Neural progenitor cell (in vitro differentiated cells): ENCODE data around the gene CFAP299. TPM values are rescaled to one million over a fixed set of nuclear protein-coding genes. Genes with fewer than 3 reads are reported as not detected.

ENCODE experiments used
- DNase-seq: peaks from one replicate; pipeline ENCODE4 v3.0.0-alpha.2; 2016; ENCODE audit warnings: low spot score
- H2AFZ ChIP-seq: fragments of 200-600 bp; sonication (generic); replicated peaks from 2 replicates; pipeline ENCODE4 v1.6.1; 2016; ENCODE audit warnings: antibody characterized with exemption
- H3F3A ChIP-seq: fragments of 200-600 bp; sonication (generic); 2 replicates; pipeline ENCODE4 v1.6.1; 2016; ENCODE audit warnings: antibody characterized with exemption, low read depth
- H3K27ac ChIP-seq: fragments of 200-600 bp; sonication (generic); 2 replicates; pipeline ENCODE4 v1.5.1; 2016; ENCODE audit warnings: mild to moderate bottlenecking
- H3K27me3 ChIP-seq: fragments of 200-600 bp; sonication (generic); 2 replicates; pipeline ENCODE4 v1.6.1; 2016; ENCODE audit warnings: mild to moderate bottlenecking, moderate library complexity
- H3K36me3 ChIP-seq: fragments of 200-600 bp; sonication (generic); 2 replicates; pipeline ENCODE4 v1.5.1; 2016
- H3K4me1 ChIP-seq: fragments of 200-600 bp; sonication (generic); 2 replicates; pipeline ENCODE4 v1.6.1; 2016; ENCODE audit warnings: mixed run types
- H3K4me2 ChIP-seq: fragments of 200-600 bp; sonication (generic); 2 replicates; pipeline ENCODE4 v1.6.1; 2016
- H3K4me3 ChIP-seq: fragments of 200-600 bp; sonication (generic); 2 replicates; pipeline ENCODE4 v1.5.1; 2016
- H3K79me2 ChIP-seq: fragments of 200-600 bp; sonication (generic); 2 replicates; pipeline ENCODE4 v1.6.1; 2016; ENCODE audit warnings: low read depth
- H3K9ac ChIP-seq: fragments of 200-600 bp; sonication (generic); 2 replicates; pipeline ENCODE4 v1.6.1; 2016
- H3K9me3 ChIP-seq: fragments of 200-600 bp; sonication (generic); 2 replicates; pipeline ENCODE4 v1.5.1; 2016; ENCODE audit warnings: low read depth
- H4K20me1 ChIP-seq: fragments of 200-600 bp; sonication (generic); 2 replicates; pipeline ENCODE4 v1.6.1; 2016; ENCODE audit warnings: low read depth
- H3K27ac Mint-ChIP-seq: 3 replicates; pipeline ENCODE4 v1.8.0; 2021; ENCODE audit warnings: mixed read lengths
- H3K27me3 Mint-ChIP-seq: 2 replicates; pipeline ENCODE4 v1.8.0; 2022; ENCODE audit warnings: low read depth, mild to moderate bottlenecking, inconsistent platforms, moderate library complexity, mixed read lengths; ENCODE audit not compliant: insufficient read depth
- H3K36me3 Mint-ChIP-seq: 3 replicates; pipeline ENCODE4 v1.8.0; 2021; ENCODE audit warnings: mixed read lengths
- H3K4me1 Mint-ChIP-seq: 3 replicates; pipeline ENCODE4 v1.8.0; 2021; ENCODE audit warnings: mixed read lengths
- H3K4me3 Mint-ChIP-seq: 3 replicates; pipeline ENCODE4 v1.8.0; 2021; ENCODE audit warnings: mild to moderate bottlenecking, moderate library complexity, mixed read lengths
- H3K9me3 Mint-ChIP-seq: 3 replicates; pipeline ENCODE4 v1.8.0; 2020; ENCODE audit warnings: mixed read lengths
- CTCF ChIP-seq: fragments of 200-600 bp; sonication (generic); IDR thresholded peaks from 2 replicates; pipeline ENCODE4 v1.5.1; 2017; ENCODE audit warnings: antibody characterized with exemption, mild to moderate bottlenecking
- EZH2 ChIP-seq: fragments of 200-600 bp; sonication (generic); IDR thresholded peaks from 2 replicates; pipeline ENCODE4 v1.6.1; 2017; ENCODE audit warnings: antibody characterized with exemption, mild to moderate bottlenecking, moderate library complexity
- EZH2phosphoT487 ChIP-seq: fragments of 200-600 bp; sonication (generic); IDR thresholded peaks from 2 replicates; pipeline ENCODE4 v1.6.1; 2017; ENCODE audit warnings: antibody characterized with exemption
- total RNA-seq: library from RNA; depleted of rRNA; stranded (reverse); fragments of >200 nt; gene quantifications from 2 replicates; pipeline ENCODE4 v1.2.3, GENCODE V29; 2015; ENCODE audit warnings: low replicate concordance

CFAP299 gene
- total RNA-seq, 1 donor from 2014 or later = not detected

GRCh38 chr4:80424225-80424581, 88.7 kb downstream of the CFAP299 start:
- H3F3A ChIP-seq = no peaks in the 10 kb centered on the region
- no peaks in the 10 kb centered on the region for H3K36me3 ChIP-seq
- no peaks in the 10 kb centered on the region for H3K79me2 ChIP-seq
- no peaks in the 10 kb centered on the region for H3K4me1 ChIP-seq
- H3K4me3 ChIP-seq = no peak overlapping the region
- no peak overlapping the region for H3K27ac ChIP-seq
- no peak overlapping the region for H2AFZ ChIP-seq
- no peaks in the 10 kb centered on the region for H3K9me3 Mint-ChIP-seq
- peaks cover 3% of the 10 kb centered on the region for H3K27me3 Mint-ChIP-seq
- no peak overlapping the region for H3K27ac Mint-ChIP-seq
- no peaks in the 10 kb centered on the region for H3K9me3 ChIP-seq
- no peaks in the 10 kb centered on the region for H4K20me1 ChIP-seq
- H3K36me3 Mint-ChIP-seq = no peaks in the 10 kb centered on the region
- no peak for DNase-seq
- no peak for TF ChIP-seq CTCF
- no peak for TF ChIP-seq EZH2phosphoT487
- H3K4me1 Mint-ChIP-seq = no peaks in the 10 kb centered on the region
- no peaks in the 10 kb centered on the region for H3K27me3 ChIP-seq
- no peak overlapping the region for H3K9ac ChIP-seq
- no peak overlapping the region for H3K4me3 Mint-ChIP-seq
- H3K4me2 ChIP-seq = no peak overlapping the region

- no peaks in the 10 kb centered on the region for H3K4me1 Mint-ChIP-seq
- Histone ChIP-seq H3K27ac (no peak overlapping the region), H3F3A (no peaks in the 10 kb centered on the region), H3K4me1 (no peaks in the 10 kb centered on the region), H2AFZ (peak overlapping the region; percentile 29), H3K36me3 (no peaks in the 10 kb centered on the region), H3K9ac (no peak overlapping the region), H4K20me1 (no peaks in the 10 kb centered on the region), H3K27me3 (no peaks in the 10 kb centered on the region), H3K9me3 (no peaks in the 10 kb centered on the region), H3K4me3 (no peak overlapping the region), H3K79me2 (no peaks in the 10 kb centered on the region), H3K4me2 (no peak overlapping the region)
- no peak overlapping the region for H3K27ac Mint-ChIP-seq
- H3K27me3 Mint-ChIP-seq = peaks cover 3% of the 10 kb centered on the region
- no peaks in the 10 kb centered on the region for H3K36me3 Mint-ChIP-seq
- TF ChIP-seq EZH2 = no peak
- no peak for TF ChIP-seq CTCF
- TF ChIP-seq EZH2phosphoT487 = no peak
- H3K9me3 Mint-ChIP-seq = no peaks in the 10 kb centered on the region
- no peak for DNase-seq
- no peak overlapping the region for H3K4me3 Mint-ChIP-seq
These were observed 89.9 kb downstream of the CFAP299 start for GRCh38 chr4:80425124-80426100.

- no peaks in the 10 kb centered on the region for H3K79me2 ChIP-seq
- no peak overlapping the region for H3K4me3 Mint-ChIP-seq
- H3K4me1 Mint-ChIP-seq = no peaks in the 10 kb centered on the region
- H3K9ac ChIP-seq = no peak overlapping the region
- no peak overlapping the region for H3K4me2 ChIP-seq
- no peaks in the 10 kb centered on the region for H3K9me3 Mint-ChIP-seq
- H3K27ac ChIP-seq = no peak overlapping the region
- DNase-seq = peak; percentile 9
- no peaks in the 10 kb centered on the region for H4K20me1 ChIP-seq
- no peaks in the 10 kb centered on the region for H3K27me3 Mint-ChIP-seq
- no peaks in the 10 kb centered on the region for H3K36me3 Mint-ChIP-seq
- peaks cover 4% of the 10 kb centered on the region for H3K4me1 ChIP-seq
- no peak overlapping the region for H2AFZ ChIP-seq
- TF ChIP-seq EZH2phosphoT487 = no peak
- TF ChIP-seq EZH2 = no peak
- no peak for TF ChIP-seq CTCF
- no peak overlapping the region for H3K27ac Mint-ChIP-seq
- H3F3A ChIP-seq = no peaks in the 10 kb centered on the region
- no peaks in the 10 kb centered on the region for H3K27me3 ChIP-seq
- no peaks in the 10 kb centered on the region for H3K9me3 ChIP-seq
- H3K4me3 ChIP-seq = no peak overlapping the region
- no peaks in the 10 kb centered on the region for H3K36me3 ChIP-seq
These were observed 95.9 kb downstream of the CFAP299 start for GRCh38 chr4:80431203-80431965.
